ENCODE measurements around the gene WNT11.
A peak's percentile ranks its signal among the peaks of the same experiment; 100 is the strongest.

Gene WNT11

DNA sequence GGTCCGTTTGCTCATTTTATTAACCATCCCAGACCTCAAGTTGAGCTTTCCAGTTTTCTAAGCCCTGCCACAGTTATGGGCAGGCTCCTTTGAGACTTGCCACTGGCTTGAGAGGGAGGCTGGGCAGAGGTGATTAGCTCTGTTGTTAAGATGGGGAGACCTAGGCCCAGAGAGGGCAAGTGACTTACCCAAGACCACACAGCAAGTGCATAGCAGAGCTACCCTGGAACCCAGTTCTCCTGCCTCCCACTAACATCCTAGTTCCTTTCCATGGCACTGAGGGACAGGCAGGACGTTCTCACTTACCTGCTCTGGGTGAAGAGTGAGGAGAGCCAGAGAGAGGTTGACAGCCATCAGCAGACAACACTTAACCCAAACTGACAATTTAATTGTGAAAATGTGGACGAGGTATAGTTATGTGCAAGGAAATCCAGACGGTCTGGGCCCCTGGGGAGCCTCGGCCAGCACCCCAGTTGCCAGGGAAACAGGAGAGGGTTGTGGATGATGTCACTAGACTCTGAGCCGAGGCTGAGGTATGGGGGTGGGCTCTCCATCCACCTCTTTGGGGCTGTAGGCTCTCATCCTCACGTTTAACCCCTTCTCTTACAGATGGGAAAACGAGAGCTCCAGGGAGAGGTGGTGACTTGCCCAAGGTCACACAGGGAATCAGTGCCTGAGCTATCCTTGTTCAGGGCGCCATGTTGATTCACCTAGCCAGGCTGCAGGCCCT lies 12.3 kb upstream of the WNT11 start:
- DNase-seq (ENCODE audit: low read depth), result no peak

DNA sequence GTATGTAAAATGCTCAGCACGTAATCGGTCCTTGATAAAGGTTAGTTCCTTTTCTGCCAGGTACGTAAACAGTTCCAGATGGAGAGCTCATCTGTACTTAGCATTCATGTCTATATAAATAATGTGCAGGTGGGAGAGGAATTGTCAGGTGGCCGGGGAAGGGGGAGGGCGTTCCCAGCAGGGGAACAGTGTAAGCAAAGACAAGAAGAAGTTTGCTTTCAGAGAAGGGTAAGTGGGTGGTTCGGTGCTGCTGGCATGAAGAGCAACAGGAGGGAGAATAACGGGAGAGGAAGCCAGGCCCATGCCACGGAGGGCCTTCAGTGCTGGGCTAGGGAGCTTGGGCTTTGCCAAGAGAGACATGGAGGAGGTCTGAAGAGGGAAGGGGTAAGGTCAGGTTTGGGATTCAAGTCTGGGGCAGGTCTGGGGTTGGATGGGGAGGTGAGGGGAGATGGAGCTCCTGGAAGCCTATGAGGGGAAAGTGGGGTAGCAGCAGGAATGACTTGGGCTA lies 11.4 kb upstream of the WNT11 start:
- no peak for DNase-seq (ENCODE audit: low read depth)

DNA sequence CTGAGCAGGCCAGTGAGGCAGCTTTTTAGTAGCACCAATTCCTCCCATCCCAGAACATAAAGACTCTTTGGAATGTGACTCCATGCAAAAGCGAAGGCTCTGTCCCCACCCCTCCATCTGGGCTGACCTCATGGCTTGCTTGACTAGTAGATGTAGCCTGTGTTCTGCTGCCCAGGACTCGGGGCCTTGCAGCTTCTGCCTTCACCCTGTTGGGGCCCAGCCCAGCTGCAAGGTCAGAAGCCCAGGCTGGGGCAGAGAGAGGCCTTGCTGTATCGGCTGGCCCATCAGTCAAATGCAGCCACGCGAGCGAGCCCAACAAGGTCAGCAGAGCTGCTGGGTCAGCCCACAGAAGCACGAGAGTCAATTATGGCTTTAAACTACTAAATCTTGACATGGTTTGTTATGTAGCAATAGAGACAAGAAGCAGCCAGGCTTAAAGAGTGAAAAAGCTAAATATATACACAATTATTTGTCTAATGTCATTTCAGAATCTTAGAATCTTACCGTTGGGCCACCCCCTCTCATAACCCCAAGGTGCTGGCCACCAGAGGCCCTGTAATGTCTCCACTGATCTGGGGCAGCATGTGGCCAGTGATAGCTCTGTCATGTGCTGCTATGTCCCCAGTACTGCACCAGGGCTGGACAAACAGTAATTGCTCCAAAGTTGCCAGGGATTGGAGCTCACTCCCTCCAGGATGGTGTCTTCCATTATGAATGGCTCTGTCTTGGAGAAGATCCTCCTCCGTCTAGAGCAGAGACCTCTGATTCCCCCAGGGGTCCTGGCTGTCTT lies 10.4 kb upstream of the WNT11 start:
- no peak for DNase-seq (ENCODE audit: low read depth)

DNA sequence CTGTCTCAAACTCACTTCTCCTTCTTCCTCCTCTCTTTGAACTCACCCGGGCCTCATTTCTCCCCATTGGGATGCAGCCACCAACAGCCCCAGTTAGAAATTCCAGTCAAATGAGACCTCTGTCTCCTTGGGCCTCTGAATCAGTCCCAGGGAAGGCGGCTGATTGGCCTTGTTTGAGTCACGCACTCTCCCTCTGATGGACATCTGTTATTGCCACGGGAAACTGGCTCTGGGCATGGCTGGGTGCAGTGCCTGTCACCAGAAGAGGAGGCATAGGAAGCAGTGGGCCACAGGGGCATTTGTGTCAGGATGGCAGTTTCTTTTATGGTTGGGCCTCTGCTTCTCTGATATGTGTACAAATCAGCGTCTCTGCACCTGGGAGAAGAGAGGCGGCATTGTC lies 9.6 kb upstream of the WNT11 start:
- DNase-seq (ENCODE audit: low read depth), result no peak

DNA sequence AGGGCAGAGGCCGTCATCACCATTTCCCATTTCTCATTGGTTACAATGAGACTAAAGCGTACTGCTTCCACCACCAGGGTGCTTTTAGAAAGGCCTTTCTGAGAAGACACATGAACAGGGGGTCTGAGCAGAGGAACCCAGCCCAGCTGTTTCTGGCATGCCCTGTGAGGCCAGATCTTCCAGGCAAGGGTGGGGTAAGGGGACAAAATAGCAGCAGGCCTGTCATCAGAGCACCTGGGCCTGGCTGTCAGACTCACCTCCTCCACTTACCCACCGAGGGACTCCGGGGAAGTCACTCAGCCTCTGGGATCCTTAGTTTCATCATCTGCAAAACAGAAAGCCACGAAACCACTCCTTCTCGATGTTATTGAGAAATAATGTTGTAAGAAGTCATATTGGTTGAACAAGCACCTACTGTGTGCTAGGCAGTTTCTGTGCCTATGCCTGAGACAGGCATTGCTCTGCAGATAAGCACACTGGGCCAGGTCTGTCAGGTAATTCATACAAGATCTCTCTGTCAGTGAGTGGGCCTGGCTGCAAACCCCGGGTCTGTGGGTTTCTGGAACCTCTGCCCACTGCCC lies 8.8 kb upstream of the WNT11 start:
- DNase-seq (ENCODE audit: low read depth), result no peak

DNA sequence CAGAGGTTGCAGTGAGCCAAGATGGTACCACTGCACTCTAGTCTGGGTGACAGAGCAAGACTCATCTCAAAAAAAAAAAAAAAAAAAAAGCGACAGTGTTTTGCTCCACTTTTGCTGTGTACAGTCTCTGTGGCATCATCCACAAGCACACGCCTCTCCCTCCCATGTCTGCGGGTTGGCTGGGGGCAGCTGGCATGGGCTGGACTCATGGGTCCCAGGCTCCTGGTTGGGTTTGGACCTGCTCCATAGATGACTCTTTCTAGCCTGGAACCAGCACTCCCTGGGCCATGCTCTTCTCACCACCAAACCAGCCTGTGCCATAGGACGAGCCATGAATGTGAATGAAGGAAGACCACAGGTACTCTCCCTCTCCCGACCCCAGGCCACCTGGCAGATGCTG lies 7.9 kb upstream of the WNT11 start:
- DNase-seq (ENCODE audit: low read depth), result no peak

DNA sequence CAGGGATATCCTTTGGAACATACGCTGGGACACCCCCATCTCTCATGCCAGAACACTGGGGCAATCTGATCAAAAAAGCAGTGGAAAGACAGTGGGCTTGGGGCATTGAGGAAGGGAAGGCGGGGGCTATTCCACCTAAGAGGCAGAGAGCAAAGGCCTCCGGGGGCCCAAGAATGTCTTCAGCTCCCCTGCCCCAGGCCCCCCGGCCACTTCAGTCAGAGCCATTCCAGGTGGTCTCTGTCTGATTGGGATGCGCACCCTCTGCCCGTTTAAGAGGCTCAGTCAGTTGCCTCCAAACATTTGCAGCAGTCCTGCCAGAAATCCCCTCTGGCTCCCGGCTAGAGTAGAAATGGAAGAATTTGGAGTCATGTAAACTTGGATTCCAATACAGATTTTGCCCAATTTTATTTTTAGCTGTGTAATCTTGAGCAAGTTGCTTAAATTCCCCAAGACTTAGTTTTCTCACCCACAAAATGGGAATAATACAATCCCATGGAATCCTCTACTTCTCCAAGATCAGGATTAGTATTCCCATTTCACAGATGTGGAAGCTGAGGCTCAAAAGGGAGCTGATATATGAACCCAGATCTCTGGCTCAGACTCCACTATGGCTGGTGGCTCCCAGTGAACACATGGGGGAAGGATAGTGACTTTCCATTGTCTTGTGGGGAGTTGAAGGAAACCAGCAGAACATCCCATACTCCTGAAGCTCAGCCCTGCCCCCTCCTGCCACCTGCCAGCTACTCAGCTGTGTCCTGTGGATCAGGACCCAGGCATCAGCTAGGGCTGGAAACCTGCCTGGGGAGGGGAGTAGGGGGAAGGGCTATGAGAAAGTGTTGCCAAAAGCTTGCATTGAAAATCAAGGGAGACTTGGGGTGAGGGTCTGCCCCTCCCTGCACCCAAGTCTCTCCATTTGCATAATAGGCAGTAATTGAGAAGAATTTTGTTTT lies 6.1 kb upstream of the WNT11 start:
- DNase-seq (ENCODE audit: low read depth), result no peak

DNA sequence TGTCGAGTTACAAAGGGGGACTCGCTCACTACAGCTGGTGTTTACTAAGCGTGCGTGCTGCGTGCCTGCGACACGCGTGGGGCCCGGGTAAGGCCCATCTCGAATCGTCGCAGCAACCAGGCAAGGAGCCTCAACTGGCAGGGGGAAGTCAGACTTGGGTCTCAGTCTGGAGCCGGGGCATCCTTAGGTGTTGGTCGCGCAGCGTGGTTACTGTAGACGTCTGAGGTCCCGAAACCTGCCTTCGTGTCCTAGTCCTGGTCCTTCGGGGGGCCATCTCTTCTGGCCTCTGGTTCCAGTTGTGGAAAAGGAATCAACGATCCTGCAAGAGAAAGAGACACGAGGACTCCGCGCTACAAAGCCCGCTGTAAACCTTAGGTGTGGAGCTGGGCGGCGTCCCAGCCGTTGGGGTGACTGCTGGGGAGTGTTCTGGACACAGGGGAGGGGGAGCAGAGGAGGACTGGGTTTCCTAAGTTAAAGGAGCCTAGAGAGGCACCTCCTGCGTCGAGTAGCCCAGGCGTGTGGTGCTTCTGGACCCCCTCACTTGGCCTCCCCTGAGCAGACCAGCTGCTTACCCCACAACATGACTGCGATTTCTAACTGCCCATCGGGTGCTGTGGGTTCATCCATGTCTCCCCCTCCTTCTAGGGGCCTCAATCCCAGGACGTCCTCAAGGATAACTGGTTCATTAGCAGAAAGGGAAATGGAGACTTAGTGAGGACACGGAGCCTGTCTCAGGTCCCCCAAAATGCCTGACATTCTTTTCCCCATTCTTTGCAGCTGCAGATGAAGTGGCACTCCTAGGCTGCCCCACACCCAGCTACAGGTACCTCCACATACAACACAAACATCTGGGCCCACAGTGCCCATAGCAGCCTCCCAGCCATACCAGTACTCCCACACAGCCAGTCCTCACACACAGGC lies 4.9 kb upstream of the WNT11 start:
- DNase-seq (ENCODE audit: low read depth), result no peak

DNA sequence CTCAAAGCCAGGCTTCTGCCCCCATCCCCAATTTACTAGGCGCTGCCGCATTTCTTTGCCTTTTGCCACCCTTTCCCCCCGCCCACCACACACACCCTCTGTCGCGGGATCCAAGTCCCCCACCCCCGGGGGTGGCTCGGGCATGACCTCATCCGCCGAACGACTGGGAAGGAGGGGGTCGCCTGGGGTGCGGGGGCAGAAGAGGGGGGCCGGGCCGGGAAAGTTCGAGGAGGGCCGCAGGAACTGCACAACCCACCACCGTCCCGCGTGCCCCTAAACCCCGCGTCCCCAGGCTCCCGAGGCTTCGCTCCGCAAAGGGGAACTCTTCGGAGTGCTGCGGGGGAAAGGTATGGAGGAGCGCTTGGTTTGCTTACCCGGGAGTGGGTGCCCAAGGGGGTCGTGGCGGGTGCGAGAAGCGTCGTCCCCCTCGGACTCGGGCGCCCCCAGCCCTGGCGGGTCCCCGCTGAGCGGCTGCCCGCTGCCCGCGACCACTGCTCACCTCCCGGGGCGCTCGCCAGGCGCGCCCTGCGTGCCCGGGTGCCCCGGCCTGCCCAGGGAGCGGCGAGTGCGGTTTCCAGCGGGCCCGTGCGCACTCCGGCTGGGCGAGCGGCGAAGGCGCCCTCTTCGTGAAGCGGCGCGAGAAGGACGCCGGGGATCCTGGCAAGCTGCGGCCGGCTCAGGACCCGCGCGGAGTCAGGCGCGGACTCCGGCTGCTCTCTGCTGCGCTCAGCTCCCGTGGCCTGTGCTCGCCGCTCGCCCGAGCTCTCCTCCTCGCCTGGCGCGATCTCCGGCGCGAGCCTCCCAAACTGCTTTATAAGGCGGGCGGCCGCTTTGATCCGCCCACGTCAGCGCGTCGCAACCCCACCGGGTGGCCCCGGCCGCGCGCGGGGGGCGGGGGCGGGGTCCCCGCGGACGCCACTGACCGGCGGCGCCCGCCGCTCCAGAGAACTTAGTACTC lies 4.0 kb upstream of the WNT11 start:
- no peak for DNase-seq (ENCODE audit: low read depth)

DNA sequence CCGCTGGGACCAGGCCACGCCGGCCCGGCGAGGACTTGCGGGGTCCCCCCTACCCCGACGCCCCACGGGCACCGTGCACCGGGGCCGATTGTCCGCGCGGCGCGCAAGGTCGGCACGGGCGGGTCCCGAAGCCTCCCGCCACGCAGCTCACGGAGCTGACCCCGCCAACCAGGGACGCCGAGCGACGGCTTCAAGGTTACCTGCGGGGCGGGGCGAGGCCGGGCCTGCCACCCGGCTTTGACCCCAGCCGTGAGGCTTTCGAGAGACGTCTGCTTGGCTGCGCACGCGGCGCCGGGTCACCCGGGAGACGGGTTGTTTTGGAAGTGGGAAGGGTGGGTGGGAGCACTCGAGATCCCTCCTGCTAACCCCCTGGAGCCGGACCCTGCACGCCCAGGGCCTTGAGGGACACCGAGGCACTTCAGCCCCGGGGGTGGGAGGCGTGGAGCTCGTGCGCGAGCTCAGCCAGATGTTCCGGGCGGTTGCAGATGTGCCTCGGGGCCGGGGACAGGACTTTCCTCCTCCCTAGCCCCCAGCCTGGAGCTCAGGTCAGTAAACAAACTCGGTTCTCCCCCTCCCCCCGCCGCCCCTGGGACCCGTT lies 3.2 kb upstream of the WNT11 start:
- DNase-seq (ENCODE audit: low read depth), result no peak

DNA sequence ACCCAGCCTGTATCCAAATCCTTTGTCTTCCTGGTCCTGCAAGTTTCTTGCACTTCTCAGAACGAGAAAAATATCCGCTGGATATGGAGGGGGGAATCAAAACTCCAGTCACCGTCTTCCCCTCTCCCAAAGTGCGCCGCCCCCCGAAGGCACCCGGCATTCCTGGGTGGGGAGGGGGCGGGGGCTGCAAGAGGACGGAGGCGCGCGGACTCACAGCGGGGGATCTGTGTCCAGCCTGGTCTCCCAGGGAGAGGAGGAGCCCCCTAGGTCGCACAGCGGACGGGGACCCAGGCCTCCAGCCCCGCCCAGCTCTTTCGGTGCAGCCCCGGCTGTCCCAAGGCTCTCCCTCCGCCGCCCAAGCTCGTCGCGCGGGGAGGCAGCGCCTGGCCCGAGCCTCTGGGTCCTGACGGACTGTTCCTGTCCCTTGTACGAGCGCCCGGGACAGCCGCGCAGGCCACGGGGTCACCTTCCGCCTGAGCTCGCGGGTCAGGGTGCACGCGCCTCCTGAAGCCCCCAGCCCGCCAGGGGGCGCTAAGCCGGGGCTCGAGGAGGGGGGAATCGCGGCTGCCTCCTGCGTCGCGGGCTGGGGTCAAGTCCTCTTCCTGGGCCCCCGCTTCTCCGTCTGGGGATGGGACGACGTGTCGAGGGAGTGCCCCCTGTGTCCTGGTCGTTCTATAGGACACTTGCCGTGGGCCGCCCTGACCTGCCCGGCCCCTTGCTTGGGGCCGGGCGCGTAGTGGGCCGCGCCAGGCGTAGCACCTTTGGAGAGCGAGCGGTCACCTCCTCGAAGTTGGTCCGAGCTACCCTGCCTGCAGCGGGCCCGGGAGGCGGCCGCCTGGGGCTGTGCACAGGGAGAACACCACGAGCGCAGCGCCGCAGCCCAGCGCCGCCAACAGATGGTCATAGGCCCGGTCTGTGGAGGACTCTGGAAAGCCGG lies 2.4 kb upstream of the WNT11 start:
- DNase-seq (ENCODE audit: low read depth), result peak; percentile 63

DNA sequence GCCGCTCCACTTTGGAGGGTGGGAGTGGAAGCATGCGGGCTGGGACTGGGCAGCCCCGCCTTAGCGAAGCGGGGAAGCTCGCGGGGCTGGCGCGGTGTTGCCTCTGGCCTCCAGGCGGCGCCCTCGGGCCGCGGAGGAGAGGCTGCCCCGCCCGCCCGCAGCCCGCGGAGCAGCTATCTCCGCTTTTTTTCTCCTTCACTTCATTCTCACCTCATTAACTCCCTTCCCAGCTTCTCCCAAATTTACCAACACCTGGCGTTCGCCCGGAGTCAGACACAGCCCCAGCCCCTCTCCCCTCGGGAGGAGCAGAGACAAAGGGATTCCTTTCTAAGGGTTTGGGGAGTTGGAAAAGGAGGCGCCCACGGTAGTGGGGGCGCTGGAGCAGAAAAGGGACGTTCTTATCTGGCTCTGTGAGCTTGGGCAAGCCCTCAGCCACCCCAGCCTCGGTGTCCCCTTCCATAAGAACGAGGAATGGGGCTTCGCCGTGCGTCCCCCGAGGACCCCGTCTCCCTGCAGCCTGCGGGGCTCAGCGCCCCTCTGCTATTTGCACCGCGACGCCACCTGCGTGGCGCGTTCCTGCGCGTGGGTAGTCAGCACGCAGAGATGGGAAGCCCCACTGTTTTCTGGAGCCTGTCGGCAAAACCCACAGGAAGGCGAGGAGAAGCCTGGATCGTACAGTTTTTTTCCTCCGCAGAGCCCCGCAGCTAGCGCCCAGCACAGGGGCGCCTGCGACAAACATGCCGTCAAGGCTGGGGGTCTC lies 1.5 kb upstream of the WNT11 start:
- peak; percentile 60 for DNase-seq (ENCODE audit: low read depth)

DNA sequence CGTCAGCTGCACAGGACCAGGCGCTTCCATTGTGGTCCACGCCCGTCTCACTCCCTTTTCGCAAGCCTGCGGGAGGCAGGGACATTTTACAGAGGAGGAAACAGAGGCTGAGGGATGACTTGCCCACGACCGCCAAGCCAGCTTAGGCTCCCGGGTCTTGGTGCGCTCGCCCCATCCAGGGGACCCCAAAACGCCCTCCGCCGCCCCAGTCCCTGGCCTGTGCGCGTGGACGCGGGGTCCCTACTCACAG lies 300 bp downstream of the WNT11 start:
- DNase-seq (ENCODE audit: low read depth), result no peak

DNA sequence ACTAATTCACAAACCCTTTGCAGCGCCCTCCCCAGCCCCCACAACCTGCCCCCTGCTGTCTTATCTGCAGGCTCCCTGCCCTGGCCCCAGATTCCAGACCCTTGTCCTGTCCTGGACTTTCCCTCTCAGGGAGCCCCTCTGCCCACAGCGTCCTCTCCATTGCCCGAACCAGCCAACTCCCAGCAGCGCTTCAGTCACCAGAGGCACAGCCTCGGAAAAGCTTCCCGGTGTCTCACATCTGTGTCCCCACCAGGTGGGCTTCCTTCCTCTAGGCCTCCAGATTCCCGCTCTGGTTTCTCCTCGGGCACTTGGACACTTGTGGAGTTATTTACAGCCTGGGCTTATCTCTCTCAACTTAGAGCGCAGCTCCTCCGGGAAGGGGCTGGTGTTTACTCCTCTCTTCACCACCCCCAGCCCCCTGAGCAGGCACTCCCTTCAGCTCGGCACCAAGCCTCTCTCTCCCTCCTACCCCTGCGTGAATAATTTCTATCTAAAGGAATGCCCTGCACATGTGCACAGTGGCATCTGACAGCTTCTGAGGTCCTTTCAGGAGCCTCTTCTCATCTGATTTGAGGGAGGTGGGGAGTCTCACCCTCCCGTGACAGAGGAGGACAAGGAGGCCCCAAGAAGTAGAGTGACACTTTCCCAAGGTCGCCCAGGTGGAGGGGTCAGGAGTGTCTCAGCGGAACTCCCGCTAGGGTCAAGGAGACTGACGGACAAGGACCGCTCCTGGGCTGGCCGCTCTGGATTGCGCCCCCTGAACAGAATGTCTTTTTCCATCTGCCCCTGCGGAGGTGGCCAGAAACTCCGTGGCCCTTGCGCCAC lies 838 bp downstream of the WNT11 start:
- DNase-seq (ENCODE audit: low read depth), result no peak

DNA sequence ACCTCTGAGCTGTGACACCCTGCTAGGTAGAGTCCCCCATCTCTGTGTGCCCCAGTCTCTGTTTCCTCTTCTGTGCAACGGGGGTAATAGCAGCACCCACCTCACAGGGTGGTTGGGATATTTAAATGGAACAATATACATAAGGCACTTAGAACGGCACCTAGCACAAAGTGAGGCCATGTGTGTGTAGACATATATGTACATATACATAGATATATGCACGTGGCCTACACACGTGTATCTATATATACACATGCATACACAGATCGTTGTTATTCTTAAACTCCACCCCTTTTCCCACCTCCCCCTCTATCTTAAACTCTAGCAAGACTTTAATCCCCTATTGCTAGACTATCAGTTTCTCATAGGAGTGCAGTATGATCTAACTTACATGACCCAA lies 2.4 kb downstream of the WNT11 start:
- no peak for DNase-seq (ENCODE audit: low read depth)

DNA sequence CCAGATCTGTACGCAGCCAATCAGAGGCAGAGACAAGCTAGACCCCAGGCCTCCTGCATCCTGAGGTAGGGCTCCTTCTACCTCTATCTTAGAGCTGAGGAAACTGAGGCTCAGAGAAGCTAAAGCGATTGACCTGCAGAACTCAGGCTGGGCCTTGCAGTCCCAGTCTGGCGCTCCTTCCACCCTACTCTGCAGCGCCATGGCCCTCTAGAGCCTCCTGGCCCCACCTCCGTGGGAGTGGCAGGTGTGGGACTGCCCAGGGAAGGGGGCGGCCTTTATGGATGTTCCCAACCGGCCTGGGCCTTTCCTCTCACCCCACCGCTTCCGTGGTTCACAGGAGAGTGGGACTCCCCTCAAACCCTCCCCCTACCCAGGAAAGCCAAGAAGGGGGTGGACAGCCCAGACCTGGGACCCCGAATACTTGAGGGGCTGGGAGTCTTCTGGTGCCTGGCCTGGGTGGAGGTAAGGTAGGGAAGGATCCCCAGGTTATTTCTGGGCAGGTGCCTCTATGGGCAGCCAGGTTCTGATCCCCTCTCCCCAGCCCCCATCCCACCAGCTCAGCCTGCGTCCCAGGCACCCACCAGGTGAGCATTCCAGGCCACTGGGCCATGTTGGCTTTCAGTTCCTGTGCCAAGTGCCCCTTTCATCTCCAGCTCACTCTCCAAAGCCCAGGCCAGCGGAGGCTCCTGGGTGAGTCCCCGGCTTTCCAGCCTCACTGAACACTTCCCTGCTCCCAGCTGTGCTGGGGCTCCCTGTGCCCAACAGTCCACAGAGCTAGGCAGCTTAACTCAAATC lies 3.0 kb downstream of the WNT11 start:
- DNase-seq (ENCODE audit: low read depth), result no peak

Data from activated gamma-delta T cell treated with anti-CD3 and anti-CD28 coated beads, Interleukin-2, amount 50 U/mL, for 16 hours (primary cell).